Loucy (cell line): ENCODE results near the gene SIPA1L2.

Experiments
- H2AFZ ChIP-seq: fragments of 200-600 bp; sonication (generic); 2 replicates; pipeline ENCODE4 v1.6.0; 2016; ENCODE audit warnings: antibody characterized with exemption, mild to moderate bottlenecking, low read length, moderate library complexity
- H3F3A ChIP-seq: fragments of 200-600 bp; 2 replicates; pipeline ENCODE4 v1.6.0; 2016; ENCODE audit warnings: antibody characterized with exemption, low read depth, mild to moderate bottlenecking
- H3K27me3 ChIP-seq: fragments of 200-600 bp; sonication (generic); 2 replicates; pipeline ENCODE4 v1.6.1; 2014; ENCODE audit warnings: low read length, mild to moderate bottlenecking; ENCODE audit not compliant: insufficient read depth, poor library complexity, severe bottlenecking
- H3K36me3 ChIP-seq: fragments of 200-600 bp; sonication (generic); 2 replicates; pipeline ENCODE4 v1.6.1; 2016; ENCODE audit warnings: low read length; ENCODE audit not compliant: insufficient read depth
- H3K4me1 ChIP-seq: fragments of 200-600 bp; sonication (generic); 2 replicates; pipeline ENCODE4 v1.5.1; 2014; ENCODE audit warnings: low read length, mild to moderate bottlenecking; ENCODE audit not compliant: insufficient read depth, poor library complexity, severe bottlenecking
- H3K4me2 ChIP-seq: fragments of 200-600 bp; sonication (generic); 2 replicates; pipeline ENCODE4 v1.6.0; 2014; ENCODE audit warnings: antibody characterized with exemption, low read length, low read depth, mild to moderate bottlenecking; ENCODE audit not compliant: poor library complexity, severe bottlenecking
- H3K4me3 ChIP-seq: fragments of 200-600 bp; sonication (generic); 2 replicates; pipeline ENCODE4 v1.5.1; 2014; ENCODE audit warnings: low read length, mild to moderate bottlenecking, mixed read lengths; ENCODE audit not compliant: poor library complexity, severe bottlenecking
- H3K79me2 ChIP-seq: fragments of 200-600 bp; sonication (generic); 2 replicates; pipeline ENCODE4 v1.6.1; 2014; ENCODE audit warnings: low read length; ENCODE audit not compliant: insufficient read depth
- H3K9ac ChIP-seq: fragments of 200-600 bp; sonication (generic); 2 replicates; pipeline ENCODE4 v1.6.0; 2014; ENCODE audit warnings: mild to moderate bottlenecking, low read depth, low read length, moderate library complexity; ENCODE audit not compliant: poor library complexity, severe bottlenecking
- H3K9me2 ChIP-seq: fragments of 200-600 bp; sonication (generic); replicated peaks from 2 replicates; pipeline ENCODE4 v1.6.1; 2016; ENCODE audit warnings: low read depth, low read length, mixed read lengths
- H3K9me3 ChIP-seq: fragments of 200-600 bp; sonication (generic); 2 replicates; pipeline ENCODE4 v1.6.1; 2014; ENCODE audit warnings: mild to moderate bottlenecking, antibody characterized with exemption, low read length, low read depth; ENCODE audit not compliant: insufficient read depth
- H4K20me1 ChIP-seq: fragments of 200-600 bp; sonication (generic); 2 replicates; pipeline ENCODE4 v1.6.0; 2014; ENCODE audit warnings: antibody characterized with exemption, low read length, mild to moderate bottlenecking; ENCODE audit not compliant: insufficient read depth, poor library complexity, severe bottlenecking
- CTCF ChIP-seq: fragments of 200-600 bp; sonication (generic); conservative IDR thresholded peaks from 2 replicates; pipeline ENCODE4 v1.5.1; 2014; ENCODE audit warnings: mild to moderate bottlenecking, antibody characterized with exemption, low read length
- EZH2phosphoT487 ChIP-seq: fragments of 200-600 bp; IDR thresholded peaks from 2 replicates; pipeline ENCODE4 v1.6.1; 2018; ENCODE audit warnings: antibody characterized with exemption, mild to moderate bottlenecking, moderate library complexity, borderline replicate concordance

The SIPA1L2 gene

GRCh38 chr1:232581932-232582331 lies 48.0 kb downstream of the SIPA1L2 start:
- Histone ChIP-seq H3K36me3 (no peaks in the 10 kb centered on the region), H3K27me3 (no peaks in the 10 kb centered on the region), H3K9me3 (no peaks in the 10 kb centered on the region), H3K4me3 (no peak overlapping the region), H3K9ac (no peak overlapping the region), H3K4me2 (no peak overlapping the region), H3F3A (0 out of 2 replicates have a peak, but pooled peaks cover 8% of the 10 kb centered on the region), H3K79me2 (peaks cover 68% of the 10 kb centered on the region), H2AFZ (no peak overlapping the region), H3K9me2 (no peaks in the 10 kb centered on the region), H4K20me1 (no peaks in the 10 kb centered on the region), H3K4me1 (peaks cover 58% of the 10 kb centered on the region)
- TF ChIP-seq EZH2phosphoT487, result no peak
- TF ChIP-seq CTCF, result no peak
